AG08395 (cell line): ENCODE results near the gene UCHL3.
"Not testable (repeated sequence)": the region's sequence is repeated elsewhere in the genome, so short reads cannot be mapped to it uniquely, and the experiment has no call there.

Experiments used
- DNase-seq: peaks from one replicate; pipeline ENCODE4 v3.0.0; 2012; ENCODE audit warnings: mixed read lengths, low spot score

UCHL3 gene

DNA sequence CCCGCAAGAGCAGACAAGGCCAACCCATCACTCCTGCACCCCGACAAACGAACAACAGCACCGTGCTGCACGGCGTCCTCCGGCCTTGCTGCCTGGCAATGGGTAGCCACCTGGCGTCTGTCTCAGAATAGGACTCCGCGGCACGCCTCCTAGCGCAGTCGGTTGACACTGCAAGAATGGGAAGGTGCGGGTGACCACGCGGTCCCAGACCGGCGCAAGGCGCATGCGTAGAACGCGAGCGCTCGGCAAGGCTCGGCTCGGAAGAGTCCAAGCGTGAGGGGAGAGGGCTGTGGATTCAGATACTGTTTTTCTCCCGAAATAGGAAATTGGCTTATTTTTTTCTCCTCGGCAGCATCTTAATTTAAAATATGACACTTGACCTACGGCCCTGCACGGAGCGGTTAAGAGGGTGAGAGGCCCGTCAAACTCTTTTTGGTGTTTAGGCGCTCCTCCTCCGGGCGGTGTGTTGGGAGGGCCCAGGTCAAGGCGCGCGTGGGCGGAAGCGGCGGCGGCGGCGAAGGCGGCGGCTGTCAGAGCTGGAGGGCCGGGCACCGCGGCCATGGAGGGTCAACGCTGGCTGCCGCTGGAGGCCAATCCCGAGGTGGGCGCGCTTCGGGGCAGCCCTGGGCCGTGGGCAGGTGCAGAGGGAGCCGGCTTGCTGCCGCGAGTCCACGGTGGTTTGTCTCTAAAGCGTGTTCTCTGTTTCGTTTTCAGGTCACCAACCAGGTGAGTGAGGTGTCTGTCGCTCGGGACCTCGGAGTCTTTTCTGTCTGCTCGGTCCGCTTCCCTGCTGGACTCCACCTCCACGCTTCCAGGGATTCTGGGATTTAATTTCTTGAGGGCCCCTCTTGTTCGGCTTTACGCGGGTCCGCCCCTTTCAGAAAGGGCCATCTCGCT lies at the start of gene UCHL3:
Gene UCHL3, plus strand, starts transcription at position 530 of the 897 bp plus-strand sequence. Its CDS starts 30 bp downstream, at position 560.
- DNase-seq, result peak; percentile 97

DNA sequence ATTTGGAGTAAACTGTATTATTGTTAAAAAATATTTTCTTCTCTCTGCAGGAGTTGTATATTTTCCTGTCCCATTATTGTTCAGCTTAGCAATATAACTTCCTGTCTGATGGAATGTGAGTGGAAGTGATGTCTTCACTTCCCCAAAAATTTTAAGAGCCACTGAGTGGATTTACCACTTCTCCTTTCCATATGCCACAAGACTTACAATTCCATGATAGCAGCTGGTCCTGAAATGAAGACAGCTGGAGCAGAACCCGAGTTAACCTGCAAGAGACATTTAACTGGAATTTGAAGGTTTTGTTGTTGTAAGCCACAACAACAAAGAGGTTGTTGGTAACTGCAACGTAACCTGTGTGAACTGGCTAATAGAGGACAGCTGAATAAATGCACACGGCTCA lies 44.3 kb upstream of the UCHL3 start:
- no peak for DNase-seq

DNA sequence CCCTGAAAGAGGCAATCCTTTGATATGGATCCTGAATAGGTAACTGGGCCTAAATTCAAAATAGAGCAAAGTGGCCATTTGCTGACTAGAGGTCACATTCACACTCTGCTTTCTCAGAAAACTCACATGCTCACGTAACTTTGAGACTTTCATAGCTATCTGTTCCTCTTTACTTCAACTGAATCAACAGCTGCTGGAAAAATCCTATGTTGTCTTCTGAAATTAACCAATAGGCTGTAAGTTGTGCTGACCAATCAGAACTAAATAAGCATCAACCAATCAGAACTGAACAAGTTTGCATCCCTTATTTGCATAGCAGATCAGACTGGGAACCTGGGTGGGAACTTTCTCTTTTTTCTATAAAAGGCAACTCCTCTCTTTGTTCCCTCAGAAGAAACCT lies 43.6 kb upstream of the UCHL3 start:
- DNase-seq, result no peak

DNA sequence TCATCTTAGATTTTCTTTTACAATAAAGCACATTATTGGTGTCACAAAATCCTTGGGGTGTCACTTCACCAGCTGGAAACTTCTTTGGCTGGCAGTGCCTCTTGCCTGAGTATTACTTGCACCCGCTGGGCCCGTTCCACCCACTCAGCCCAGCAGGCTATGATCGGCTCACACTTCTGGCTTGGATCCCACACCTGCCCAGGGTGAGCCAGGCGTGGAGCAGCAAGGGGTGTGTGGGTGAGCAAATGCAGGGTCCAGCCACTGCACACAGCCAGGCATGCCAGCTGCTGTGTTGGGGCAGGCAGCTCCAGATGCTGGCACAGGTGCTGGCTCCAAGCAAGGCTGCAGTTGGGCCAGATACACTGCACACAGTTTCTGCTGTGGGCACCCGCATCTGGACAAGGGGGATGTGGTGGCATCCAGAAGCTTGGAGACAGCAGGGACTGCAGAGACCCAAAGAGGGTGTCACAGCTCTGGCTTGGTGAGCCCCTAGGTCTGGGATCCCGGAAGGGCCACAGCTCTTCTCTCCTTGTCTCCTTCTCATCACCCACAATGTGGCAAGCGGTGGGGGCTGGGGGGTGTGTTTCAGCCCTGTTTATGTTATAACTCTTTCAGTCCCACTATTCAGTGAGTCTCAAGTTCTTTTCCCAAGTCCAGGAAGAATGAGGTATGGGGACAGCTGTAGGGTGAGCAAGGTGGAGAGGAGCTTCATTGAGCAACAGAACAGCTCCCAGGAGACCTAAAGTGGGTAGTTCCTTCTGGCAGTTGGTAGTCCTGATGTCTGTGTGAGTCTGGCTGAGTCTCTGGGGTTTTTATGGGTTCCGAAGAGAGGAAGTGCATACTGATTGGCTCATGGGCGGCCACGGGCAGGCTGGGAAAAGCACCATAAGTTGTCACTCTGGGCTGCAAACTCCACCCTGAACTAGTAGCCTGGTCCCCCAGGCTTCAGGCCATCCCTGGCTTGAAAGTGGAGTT lies 42.3 kb upstream of the UCHL3 start:
- no peak for DNase-seq

DNA sequence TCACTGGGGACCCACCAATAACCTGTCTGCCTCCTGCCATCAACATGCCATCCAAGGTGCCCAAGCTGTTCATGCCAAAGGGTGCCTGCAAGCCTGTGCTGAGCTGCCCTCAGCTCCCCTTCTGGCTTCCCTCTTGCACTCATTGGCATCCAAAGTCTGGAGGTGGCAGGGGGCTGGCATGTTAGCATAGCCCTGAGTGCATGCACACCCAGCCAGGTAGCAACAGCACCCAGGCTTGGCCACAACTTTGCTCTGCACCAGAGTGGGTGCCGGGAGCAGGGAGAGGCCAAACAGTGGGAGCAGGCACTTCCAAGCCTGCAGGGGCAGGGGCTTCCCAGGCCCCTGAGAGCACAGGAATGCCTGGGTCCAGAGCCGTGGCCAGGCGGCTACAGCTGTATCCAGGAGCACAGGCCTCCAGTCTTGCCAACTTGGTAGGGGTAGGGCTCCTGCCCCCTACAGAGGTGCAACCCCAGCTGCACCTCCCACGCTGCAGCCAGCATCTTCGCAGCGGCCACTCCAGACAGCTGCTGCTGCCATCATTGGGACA lies 41.5 kb upstream of the UCHL3 start:
- no peak for DNase-seq

DNA sequence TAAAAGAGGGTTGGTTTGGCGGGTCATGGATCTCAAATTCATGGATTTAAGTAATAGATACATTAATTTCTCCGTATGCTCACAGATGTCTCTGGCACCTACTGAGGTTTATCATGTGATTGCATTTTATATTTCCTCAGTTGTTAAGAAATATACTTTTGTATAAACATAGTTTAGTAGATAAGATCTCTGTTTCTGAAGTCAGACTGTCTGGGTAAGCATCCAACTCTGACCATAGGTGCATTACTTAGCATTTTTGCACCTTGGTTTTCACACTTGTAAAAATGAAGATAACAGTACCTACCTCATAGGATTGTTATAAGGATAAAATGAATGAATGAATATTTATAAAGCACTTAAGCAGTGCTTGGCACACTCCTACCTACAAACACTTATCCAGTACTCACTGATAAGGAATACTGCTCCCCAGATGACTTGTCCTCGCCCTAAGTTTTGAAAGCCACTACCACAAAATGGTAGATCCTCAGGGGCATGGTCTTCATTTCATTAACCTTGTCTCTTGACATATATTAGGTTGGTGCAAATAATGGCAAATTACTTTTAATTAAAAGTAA lies 38.5 kb upstream of the UCHL3 start:
- DNase-seq, result no peak

DNA sequence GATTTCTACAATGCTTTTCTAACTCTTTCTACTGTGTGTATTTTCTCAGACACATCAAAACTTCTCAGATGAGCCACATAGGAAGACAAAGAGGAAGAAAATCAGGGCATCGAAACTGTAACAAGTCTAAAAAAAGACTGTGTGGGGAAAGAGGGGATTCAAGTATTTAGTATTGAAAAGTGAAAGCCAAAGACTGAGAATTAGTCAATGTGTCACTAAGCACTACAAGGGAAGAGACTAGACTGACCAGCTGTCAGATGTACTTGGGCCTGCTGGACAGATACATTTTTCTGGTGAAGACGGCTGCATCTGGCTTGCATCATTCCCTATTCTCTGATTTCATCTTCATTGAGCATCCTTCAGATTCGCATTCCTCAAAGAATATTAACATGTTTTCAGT lies 37.3 kb upstream of the UCHL3 start:
- peak; percentile 22 for DNase-seq

DNA sequence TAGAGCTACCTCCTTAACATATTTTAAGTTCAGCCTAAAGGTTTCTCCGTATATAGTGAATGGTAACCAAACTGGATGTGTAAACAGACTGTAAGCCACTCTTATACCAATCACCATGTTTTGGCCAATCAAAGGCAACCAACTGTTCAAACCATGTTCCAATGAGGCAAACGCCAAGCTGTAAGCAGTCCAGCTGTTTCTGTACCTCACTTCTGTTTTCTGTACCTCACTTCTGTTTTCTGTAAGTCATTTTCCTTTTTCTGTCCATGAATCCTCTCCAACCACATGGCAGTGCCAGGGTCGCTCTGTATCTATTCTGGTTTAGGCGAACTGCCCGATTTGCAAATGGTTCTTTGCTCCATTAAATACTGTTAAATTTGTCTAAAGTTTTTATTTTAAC lies 36.3 kb upstream of the UCHL3 start:
- no peak for DNase-seq

DNA sequence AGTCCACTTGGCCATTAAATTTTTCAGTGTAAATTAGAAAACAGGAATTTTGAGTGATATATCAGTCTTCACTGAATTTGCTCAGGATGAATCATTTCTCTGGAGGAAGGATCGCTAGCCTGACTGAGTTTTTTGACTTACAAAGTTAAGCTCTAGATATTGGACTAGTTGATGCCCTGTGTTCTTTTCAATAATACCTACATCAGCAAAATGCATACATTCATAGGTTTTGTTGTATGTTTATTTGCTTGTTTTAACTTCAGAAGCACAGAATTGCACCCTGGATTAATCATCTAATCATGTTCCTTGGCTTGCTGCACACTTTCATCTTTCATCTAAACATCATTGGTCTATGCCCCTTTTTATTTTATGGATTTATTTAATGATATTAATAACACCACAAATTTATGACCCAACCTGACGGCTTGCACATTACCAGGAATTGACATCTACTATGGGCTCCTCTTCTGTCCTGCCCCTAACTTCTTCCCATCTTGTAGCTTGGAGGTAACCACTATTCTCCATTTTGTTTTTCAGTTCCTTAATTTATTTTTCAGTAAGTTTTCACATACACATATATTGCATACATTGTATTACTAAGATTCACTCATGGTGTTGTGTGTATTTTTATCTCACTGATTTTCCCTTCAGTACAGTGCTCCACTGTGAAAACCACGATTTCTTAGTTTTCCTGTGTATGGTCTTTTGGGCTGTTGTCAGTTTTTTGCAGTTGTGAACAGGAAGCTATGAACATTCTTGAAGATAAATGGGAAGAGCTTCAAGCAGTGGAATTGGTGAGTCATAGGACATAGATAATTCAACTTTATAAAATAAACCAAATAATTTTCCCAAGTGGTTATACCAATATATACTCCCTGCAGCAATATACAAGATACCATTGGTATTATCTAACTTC lies 35.3 kb upstream of the UCHL3 start:
- peak; percentile 6 for DNase-seq

DNA sequence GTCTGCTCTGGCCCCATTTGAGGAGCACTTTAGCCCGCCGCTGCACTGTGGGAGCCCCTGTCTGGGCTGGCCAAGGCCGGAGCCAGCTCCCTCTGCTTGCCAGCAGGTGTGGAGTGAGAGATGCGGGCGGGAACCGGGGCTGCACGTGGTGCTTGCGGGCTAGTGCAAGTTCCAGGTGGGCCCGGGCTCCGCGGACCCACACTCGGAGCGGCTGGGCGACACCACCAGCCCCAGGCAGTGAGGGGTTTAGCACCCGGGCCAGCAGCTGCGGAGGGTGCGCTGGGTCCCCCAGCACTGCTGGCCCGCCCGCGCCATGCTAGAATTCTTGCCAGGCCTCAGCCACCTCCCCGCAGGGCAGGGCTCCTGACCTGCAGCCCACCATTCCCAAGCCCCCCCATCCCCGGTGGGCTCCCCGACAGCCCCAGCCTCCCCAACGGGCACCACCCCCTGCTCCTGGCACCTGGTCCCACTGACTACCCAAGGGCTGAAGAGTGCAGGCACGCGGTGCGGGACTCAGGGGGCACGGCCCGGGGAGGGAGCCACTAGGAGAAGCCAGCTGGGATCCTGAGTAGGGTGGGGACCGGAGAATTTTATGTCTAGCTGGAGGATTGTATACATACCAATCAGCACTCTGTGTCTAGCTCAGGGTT lies 31.0 kb upstream of the UCHL3 start:
- DNase-seq, result no peak

DNA sequence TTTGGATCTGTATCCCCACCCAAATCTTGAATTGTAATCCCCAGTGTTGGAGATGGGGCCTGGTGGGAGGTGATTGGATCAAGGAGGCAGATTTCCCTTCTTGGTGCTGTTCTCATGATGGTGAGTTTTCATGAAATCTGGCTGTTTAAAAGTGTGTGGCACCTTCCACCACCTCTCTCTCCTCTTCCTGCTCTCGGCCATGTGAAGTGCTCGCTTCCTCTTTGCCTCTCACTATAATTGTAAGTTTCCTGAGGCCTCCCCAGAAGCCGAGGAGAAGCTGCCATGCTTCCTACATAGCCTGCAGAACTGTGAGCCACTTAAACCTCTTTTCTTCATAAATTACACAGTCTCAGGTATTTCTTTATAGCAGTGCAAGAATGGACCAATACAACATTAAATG lies 27.6 kb upstream of the UCHL3 start:
- no peak for DNase-seq

DNA sequence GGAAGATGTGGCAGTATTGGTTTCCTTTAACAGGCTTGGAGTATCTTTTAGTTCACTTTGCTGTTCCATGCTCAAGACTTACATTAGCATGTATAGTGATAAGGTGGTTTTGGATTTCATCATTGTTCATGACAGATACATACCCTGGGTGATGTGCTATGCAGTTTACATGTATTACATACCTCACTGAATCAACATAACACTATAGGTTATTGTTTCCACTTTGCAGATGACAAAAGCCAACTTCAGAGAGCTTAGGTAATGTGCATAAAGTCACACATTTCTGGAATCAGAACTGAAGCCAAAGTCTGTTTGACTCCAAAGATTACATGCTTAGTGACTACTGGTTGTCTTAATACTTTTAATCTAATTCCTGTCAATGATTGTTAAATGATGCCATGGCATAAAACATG lies 19.0 kb upstream of the UCHL3 start:
- DNase-seq, result no peak

DNA sequence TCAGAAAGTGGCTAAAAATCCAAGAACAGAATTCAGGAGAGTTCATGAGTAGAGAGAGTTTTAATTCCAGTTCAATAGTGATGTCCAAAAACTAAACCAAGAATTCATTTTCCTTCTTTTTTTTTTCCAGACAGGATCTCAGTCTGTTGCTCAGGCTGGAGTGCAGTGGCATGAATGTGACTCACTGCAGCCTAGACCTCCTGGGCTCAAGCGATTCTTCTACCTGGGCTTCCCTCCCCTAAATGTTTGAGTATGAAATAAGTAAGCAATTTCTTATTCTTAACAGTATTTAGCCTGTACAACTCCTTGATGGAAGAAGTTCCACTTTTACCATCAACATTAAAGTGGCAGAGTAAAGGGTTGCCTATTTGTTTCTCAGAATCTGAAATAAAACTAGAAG lies 15.7 kb upstream of the UCHL3 start:
- no peak for DNase-seq

DNA sequence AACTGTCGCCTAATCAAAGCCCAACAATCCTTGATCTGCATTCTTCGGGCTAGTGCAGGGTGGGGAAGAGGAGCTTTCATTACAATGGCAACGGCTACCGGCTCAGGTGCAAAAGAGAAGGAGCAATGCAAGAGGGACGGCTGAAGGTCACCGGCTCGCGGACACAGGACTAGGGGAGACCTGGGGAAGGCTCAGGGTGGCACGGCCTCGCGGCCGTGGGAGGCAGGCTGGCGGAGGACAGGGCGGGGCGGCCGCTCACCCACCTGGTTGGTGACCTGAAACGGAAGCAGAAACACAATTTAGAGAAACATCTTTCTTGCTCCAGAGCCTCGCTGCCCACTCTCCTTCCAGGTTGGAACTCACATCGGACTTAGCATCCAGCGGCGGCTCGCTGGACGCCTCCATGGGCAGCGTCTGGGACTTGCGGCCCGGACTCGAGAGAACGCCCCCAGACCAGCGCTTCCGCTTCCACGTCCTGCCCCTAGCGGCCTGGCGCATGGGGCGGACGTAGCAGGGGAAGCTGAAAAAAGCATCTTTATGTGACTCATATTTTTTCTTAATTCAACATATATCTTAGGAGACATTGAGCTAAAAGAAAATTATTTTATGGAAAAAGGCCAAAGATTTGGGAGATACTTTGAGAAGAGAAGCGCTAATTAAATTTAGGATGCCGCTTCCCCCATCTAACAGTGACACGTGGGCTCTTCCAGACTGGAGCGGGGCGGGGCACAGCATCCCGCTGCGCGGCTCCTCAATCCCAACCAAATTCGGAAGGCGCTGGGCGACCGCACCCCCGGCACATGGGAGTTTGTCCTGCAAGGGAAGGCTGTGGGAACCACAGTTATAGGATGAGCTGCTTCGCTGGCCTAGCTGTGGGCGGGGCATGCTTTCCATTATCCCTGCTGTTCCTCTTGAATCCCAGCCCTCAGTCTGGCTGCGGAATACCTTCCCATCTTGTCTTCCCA lies 11.9 kb upstream of the UCHL3 start, which contains the start of gene COMMD6:
Gene COMMD6, minus strand, starts transcription at position 441 of the 965 bp plus-strand sequence. Its CDS starts 36 bp downstream, at position 405.
- DNase-seq, result peak; percentile 90

DNA sequence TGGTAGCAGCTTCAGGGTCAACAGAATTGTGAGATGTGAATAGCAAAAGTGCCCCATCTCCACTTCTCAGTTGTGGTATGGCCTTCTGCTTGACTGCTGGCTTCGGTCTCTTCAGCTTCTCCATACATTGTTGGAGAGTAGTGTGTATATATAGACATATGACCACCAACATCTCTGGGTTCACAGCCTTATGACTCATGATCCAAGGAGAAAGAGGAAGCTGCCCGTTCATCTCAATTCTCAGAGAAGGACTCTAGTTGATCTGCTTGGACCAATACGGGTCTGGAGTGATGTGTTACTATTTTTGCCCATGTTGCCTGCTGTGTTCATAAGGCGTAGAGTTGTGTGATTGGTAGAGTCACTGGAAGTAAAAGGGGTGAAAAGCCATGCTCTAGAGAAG lies 8.3 kb upstream of the UCHL3 start:
- DNase-seq, result no peak

DNA sequence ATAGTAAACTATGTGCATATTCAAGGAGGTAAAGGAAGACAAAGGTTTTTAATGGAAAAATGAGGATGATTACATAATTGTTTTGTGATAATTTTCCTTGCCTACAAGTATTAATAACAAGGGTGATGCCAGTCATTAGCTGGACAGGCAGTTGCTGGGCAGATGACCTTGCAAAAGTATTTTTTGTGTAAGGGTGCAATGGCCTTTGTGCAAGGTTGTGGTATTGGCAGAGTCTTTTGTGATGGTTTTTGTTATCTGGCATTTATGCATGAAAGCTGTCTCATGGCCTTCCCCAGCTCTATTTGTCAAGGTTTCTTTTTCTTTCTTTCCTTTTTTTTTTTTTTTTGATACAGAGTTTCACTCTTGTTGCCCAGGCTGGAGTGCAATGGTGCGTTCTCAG lies 7.6 kb upstream of the UCHL3 start:
- DNase-seq, result no peak

DNA sequence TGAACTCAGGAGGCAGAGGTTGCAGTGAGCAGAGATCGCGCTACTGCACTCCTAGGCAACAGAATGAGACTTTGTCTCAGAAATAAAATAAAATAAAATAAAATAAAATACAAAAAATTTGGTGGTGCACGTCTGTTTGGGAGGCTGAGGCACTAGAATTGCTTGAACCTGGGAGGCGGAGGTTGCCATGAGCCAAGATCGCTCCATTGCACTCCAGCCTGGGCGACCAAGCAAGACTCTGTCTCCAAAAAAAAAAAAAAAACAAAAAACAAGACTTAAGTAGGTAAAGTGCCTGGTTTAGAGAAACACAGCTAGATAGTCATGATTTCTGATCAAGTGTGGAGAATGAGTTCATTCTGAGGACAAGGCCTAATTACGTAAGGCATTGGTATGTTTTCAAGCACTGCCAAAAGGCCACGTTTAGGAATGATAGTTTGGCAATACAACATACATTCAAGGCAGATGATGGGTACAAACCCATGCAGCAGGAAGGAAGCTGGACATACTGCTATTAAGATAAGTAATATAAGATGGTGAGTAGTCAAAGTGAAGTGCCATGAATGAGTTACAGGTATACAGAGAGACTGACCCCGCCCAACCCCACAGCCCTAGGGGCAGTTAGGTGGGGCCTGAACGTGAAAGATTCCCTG lies 4.8 kb upstream of the UCHL3 start:
- DNase-seq, result peak; percentile 73

DNA sequence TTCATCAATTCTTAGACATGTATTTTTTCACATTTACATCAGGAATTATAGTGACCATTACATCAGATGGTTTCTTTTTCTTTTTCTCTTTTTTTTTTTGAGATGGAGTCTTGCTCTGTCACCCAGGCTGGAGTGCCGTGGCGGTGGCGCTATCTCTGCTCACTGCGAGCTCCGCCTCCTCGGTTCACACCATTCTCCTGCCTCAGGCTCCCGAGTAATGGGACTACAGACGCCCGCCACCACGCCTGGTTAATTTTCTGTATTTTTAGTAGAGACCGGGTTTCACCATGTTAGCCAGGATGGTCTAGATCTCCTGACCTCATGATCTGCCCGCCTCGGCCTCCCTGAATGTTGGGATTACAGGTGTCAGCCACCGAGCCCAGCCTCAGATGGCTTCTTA lies 4.2 kb upstream of the UCHL3 start:
- not testable (repeated sequence) for DNase-seq

DNA sequence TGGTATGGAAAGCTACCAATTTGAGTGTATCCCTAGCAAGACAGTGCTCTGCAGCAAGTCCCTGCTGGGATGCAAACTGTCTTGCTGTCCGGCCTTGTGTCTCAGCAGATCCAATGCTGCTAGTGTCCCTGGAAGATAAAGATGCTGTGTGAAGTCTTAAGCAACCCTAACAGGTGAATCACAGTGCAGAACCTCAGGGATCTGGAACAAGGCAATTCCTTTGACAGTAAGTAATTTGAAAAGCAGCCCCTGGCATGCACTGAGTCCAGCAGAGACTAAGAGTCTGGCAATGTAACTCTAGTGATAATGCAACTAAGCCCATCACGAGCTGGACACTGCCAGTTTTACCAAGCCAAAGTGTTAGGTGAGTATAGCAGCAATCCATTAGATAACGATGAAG lies 1.7 kb upstream of the UCHL3 start:
- DNase-seq, result no peak
